Measurements from ENCODE around the gene SNRNP25.

Gene SNRNP25

DNA sequence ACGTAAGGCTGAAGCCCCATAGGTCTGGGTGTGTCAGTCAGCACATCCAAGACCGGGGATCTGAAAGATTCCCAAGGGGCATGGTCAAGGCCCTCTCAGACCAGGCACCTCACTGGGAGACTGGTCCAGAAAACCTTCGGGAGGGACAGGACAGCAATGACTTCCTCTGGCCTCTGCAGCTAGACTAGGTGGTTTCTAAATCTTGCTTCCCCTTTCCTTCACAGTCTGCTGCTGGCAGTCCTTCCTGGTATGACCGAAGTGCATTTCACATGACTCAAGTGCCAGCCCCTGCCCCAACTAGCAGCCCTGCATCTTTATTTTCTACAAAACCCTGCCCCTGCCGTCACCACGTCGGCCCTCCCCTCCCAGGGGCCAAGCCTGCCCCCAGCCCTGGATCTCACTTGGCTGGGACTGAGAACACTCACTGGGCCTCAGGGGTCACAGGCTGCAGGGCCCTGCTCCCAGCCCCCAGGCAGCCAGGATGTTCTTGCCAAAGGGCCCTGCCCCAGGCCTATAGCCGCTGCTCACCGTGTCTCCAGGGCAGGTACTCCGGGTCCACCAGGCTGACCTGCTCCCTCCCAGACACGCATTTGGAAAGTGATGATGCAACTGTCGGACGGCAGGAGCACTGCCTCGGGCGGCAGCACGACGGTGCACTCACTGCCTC lies 18.5 kb upstream of the SNRNP25 start:
- no peak for DNase-seq (ENCODE audit: low spot score)
- Histone ChIP-seq H2BK5ac (ENCODE audit: low read length) (no peak overlapping the region), H3K4ac (ENCODE audit: low read length) (no peak overlapping the region), H4K8ac (ENCODE audit: low read depth, low read length) (no peak overlapping the region), H3K9ac (ENCODE audit: low read depth, low read length, poor library complexity) (no peak overlapping the region), H3K14ac (ENCODE audit: low read length) (peak overlapping the region; percentile 71), H3K79me1 (ENCODE audit: low read depth, low read length) (no peaks in the 10 kb centered on the region), H2BK120ac (ENCODE audit: low read depth, low read length) (no peak overlapping the region), H3K18ac (ENCODE audit: low read length) (no peak overlapping the region), H3K4me1 (ENCODE audit: control insufficient read depth in 2 of 2, insufficient read depth in 1 of 2, low read depth in 1 of 2, low read length in 2 of 2) (peaks cover 0 to 4% of the 10 kb centered on the region in 2 donors), H3K23ac (ENCODE audit: low read depth, low read length, poor library complexity) (peak overlapping the region; percentile 85), H3K36me3 (replicated peaks in 1 of 2; ENCODE audit: control insufficient read depth in 2 of 2, insufficient read depth in 2 of 2, low read length in 2 of 2) (peaks cover 6 to 15% of the 10 kb centered on the region in 2 donors), H3K4me3 (ENCODE audit: low read length in 2 of 2) (peak overlapping the region in 1 of 2 donors; percentile 18), H3K4me2 (ENCODE audit: insufficient read depth, low read length, poor library complexity, severe bottlenecking) (no peak overlapping the region), H3K27ac (replicated peaks; ENCODE audit: low read length) (no peak overlapping the region), H2BK15ac (ENCODE audit: low read length) (no peak overlapping the region), H3K9me3 (replicated peaks in 1 of 2; ENCODE audit: control insufficient read depth in 2 of 2, insufficient read depth in 1 of 2, low read depth in 1 of 2, low read length in 2 of 2) (no peaks in the 10 kb centered on the region), H4K91ac (ENCODE audit: low read depth, low read length, poor library complexity) (no peak overlapping the region), H3K27me3 (ENCODE audit: control insufficient read depth in 3 of 3, insufficient read depth in 3 of 3, low read depth in 1 of 3, low read length in 3 of 3) (no peaks in the 10 kb centered on the region), H2AK5ac (ENCODE audit: low read depth, low read length) (peak overlapping the region; percentile 37), H2AFZ (ENCODE audit: low read length) (no peak overlapping the region), H2BK12ac (ENCODE audit: low read length) (no peak overlapping the region)
- WGBS, 2 donors (ENCODE audit: extremely low coverage in 2 of 2, insufficient read length in 2 of 2, insufficient replicate concordance in 1 of 2), result no CpG with 5 or more reads among the region's 17 CpGs

DNA sequence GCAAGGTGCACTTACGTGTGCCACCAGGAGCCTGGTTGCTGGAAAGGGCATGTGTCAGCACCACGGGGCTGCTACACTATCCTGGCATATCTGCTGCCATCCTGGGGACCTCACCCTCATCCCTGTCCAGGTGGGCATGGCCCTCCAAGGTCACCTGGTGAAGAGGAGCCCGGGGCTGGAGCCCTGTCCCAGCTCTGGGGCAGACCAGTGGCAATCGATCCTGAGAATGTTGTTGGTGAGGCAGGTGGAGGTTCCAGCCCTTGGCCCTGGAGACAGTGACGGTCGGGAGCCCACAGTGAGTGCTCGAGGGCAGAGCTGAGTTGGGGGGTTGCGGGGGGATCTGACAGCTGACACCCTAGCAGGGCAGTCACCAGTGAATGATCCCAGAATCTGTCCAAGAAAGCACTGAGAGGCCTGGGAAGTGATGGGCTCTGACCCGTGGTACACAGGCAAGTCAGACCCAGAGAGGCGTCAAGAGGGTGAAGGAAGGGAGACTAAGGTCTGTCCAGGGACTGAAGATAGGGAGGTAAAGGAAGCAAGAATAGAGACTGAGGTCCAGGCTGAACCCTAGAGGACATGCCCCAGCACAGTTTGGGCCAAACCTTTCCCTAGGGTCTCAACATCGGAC lies 17.8 kb upstream of the SNRNP25 start:
- Histone ChIP-seq H2BK15ac (ENCODE audit: low read length) (no peak overlapping the region), H3K4me3 (ENCODE audit: low read length in 2 of 2) (peak overlapping the region in 1 of 2 donors; percentile 18), H3K27me3 (ENCODE audit: control insufficient read depth in 3 of 3, insufficient read depth in 3 of 3, low read depth in 1 of 3, low read length in 3 of 3) (no peaks in the 10 kb centered on the region), H3K18ac (ENCODE audit: low read length) (no peak overlapping the region), H3K4me1 (ENCODE audit: control insufficient read depth in 2 of 2, insufficient read depth in 1 of 2, low read depth in 1 of 2, low read length in 2 of 2) (peaks cover 0 to 4% of the 10 kb centered on the region in 2 donors), H4K91ac (ENCODE audit: low read depth, low read length, poor library complexity) (no peak overlapping the region), H3K9ac (ENCODE audit: low read depth, low read length, poor library complexity) (no peak overlapping the region), H4K8ac (ENCODE audit: low read depth, low read length) (no peak overlapping the region), H3K4me2 (ENCODE audit: insufficient read depth, low read length, poor library complexity, severe bottlenecking) (no peak overlapping the region), H3K23ac (ENCODE audit: low read depth, low read length, poor library complexity) (peak overlapping the region; percentile 85), H3K9me3 (replicated peaks in 1 of 2; ENCODE audit: control insufficient read depth in 2 of 2, insufficient read depth in 1 of 2, low read depth in 1 of 2, low read length in 2 of 2) (no peaks in the 10 kb centered on the region), H3K4ac (ENCODE audit: low read length) (no peak overlapping the region), H2BK5ac (ENCODE audit: low read length) (no peak overlapping the region), H2AFZ (ENCODE audit: low read length) (no peak overlapping the region), H3K27ac (replicated peaks; ENCODE audit: low read length) (no peak overlapping the region), H3K14ac (ENCODE audit: low read length) (no peak overlapping the region), H2AK5ac (ENCODE audit: low read depth, low read length) (peak overlapping the region; percentile 37), H2BK120ac (ENCODE audit: low read depth, low read length) (no peak overlapping the region), H2BK12ac (ENCODE audit: low read length) (no peak overlapping the region), H3K36me3 (replicated peaks in 1 of 2; ENCODE audit: control insufficient read depth in 2 of 2, insufficient read depth in 2 of 2, low read length in 2 of 2) (peaks cover 6 to 15% of the 10 kb centered on the region in 2 donors), H3K79me1 (ENCODE audit: low read depth, low read length) (no peaks in the 10 kb centered on the region)
- WGBS, 2 donors (ENCODE audit: extremely low coverage in 2 of 2, insufficient read length in 2 of 2, insufficient replicate concordance in 1 of 2), result no CpG with 5 or more reads among the region's 11 CpGs
- DNase-seq (ENCODE audit: low spot score), result no peak

DNA sequence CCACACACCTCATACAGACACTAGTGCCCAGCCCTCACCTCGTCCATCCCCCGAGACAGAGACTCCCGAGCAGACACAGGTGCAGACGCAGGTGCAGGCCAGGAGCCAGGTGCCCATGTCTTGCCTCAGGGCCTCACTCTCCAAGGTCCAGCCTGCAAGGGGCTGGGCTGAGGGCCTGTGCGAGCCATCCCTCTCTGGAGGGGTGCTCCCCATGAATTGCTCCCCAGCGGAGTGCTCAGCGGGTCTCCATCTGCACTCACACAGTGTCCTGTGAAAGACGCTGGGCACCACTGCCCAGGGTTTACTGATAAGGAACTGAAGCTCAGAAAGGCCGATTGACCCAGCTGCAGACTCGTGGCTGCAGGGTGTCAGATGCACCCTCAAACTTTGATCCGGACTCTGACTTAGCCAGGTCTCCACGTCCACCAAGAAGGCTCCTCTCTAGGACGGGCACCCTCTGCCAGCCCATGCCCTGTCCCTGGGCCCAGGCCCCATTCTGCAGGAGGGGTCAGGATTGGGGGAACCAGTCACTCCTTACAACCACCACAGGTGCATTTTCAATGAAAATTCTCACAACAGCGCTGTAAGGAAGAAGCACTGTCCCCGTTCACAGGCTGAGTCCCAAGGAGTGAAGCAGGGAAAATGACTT lies 17.2 kb upstream of the SNRNP25 start:
- Histone ChIP-seq H3K79me1 (ENCODE audit: low read depth, low read length) (no peaks in the 10 kb centered on the region), H4K91ac (ENCODE audit: low read depth, low read length, poor library complexity) (no peak overlapping the region), H3K14ac (ENCODE audit: low read length) (no peak overlapping the region), H3K4me3 (ENCODE audit: low read length in 2 of 2) (no peak overlapping the region), H3K4me1 (ENCODE audit: control insufficient read depth in 2 of 2, insufficient read depth in 1 of 2, low read depth in 1 of 2, low read length in 2 of 2) (peaks cover 0 to 4% of the 10 kb centered on the region in 2 donors), H3K27me3 (ENCODE audit: control insufficient read depth in 3 of 3, insufficient read depth in 3 of 3, low read depth in 1 of 3, low read length in 3 of 3) (no peaks in the 10 kb centered on the region), H3K23ac (ENCODE audit: low read depth, low read length, poor library complexity) (no peak overlapping the region), H3K4me2 (ENCODE audit: insufficient read depth, low read length, poor library complexity, severe bottlenecking) (no peak overlapping the region), H4K8ac (ENCODE audit: low read depth, low read length) (no peak overlapping the region), H2BK120ac (ENCODE audit: low read depth, low read length) (no peak overlapping the region), H3K9me3 (replicated peaks in 1 of 2; ENCODE audit: control insufficient read depth in 2 of 2, insufficient read depth in 1 of 2, low read depth in 1 of 2, low read length in 2 of 2) (no peaks in the 10 kb centered on the region), H2AFZ (ENCODE audit: low read length) (no peak overlapping the region), H3K27ac (replicated peaks; ENCODE audit: low read length) (no peak overlapping the region), H3K9ac (ENCODE audit: low read depth, low read length, poor library complexity) (no peak overlapping the region), H2BK5ac (ENCODE audit: low read length) (no peak overlapping the region), H2BK12ac (ENCODE audit: low read length) (no peak overlapping the region), H2BK15ac (ENCODE audit: low read length) (no peak overlapping the region), H3K18ac (ENCODE audit: low read length) (no peak overlapping the region), H3K36me3 (replicated peaks in 1 of 2; ENCODE audit: control insufficient read depth in 2 of 2, insufficient read depth in 2 of 2, low read length in 2 of 2) (peaks cover 6 to 21% of the 10 kb centered on the region in 2 donors), H3K4ac (ENCODE audit: low read length) (no peak overlapping the region), H2AK5ac (ENCODE audit: low read depth, low read length) (no peak overlapping the region)
- WGBS, 2 donors (ENCODE audit: extremely low coverage in 2 of 2, insufficient read length in 2 of 2, insufficient replicate concordance in 1 of 2), result no CpG with 5 or more reads among the region's 15 CpGs
- DNase-seq (ENCODE audit: low spot score), result no peak

DNA sequence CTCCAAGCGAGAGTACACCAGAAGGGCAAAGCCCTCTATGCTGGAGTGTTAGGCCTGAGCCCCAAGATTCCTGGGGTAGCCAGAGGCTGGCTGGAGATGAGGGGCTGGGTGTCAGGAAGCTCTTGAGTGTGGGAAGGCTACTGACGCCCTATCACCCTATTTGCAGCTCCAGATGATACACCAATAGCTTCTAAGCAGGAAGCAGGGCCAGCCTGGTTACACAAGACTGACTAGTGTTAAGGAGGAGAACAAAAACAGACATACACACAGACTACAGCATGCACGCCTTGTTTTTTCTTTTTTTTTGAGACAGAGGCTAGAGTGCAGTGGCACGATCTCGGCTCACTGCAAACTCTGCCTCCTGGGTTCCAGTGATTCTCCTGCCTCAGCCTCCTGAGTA lies 16.1 kb upstream of the SNRNP25 start:
- no peak overlapping the region for H2AFZ ChIP-seq (ENCODE audit: low read length)
- no peak overlapping the region for H3K14ac ChIP-seq (ENCODE audit: low read length)
- peaks cover 0 to 2% of the 10 kb centered on the region in 2 donors for H3K9me3 ChIP-seq (replicated peaks in 1 of 2; ENCODE audit: control insufficient read depth in 2 of 2, insufficient read depth in 1 of 2, low read depth in 1 of 2, low read length in 2 of 2)
- no peak overlapping the region for H4K91ac ChIP-seq (ENCODE audit: low read depth, low read length, poor library complexity)
- peaks cover 13 to 32% of the 10 kb centered on the region in 2 donors for H3K36me3 ChIP-seq (replicated peaks in 1 of 2; ENCODE audit: control insufficient read depth in 2 of 2, insufficient read depth in 2 of 2, low read length in 2 of 2)
- no peak overlapping the region for H2BK120ac ChIP-seq (ENCODE audit: low read depth, low read length)
- no peak overlapping the region for H3K23ac ChIP-seq (ENCODE audit: low read depth, low read length, poor library complexity)
- DNase-seq (ENCODE audit: low spot score), result no peak
- no peak overlapping the region for H4K8ac ChIP-seq (ENCODE audit: low read depth, low read length)
- H2BK12ac ChIP-seq (ENCODE audit: low read length), result no peak overlapping the region
- no peak overlapping the region for H3K4me2 ChIP-seq (ENCODE audit: insufficient read depth, low read length, poor library complexity, severe bottlenecking)
- H3K4ac ChIP-seq (ENCODE audit: low read length), result no peak overlapping the region
- H3K27ac ChIP-seq (replicated peaks; ENCODE audit: low read length), result no peak overlapping the region
- H3K79me1 ChIP-seq (ENCODE audit: low read depth, low read length), result no peaks in the 10 kb centered on the region
- no peaks in the 10 kb centered on the region for H3K27me3 ChIP-seq (ENCODE audit: control insufficient read depth in 3 of 3, insufficient read depth in 3 of 3, low read depth in 1 of 3, low read length in 3 of 3)
- H3K9ac ChIP-seq (ENCODE audit: low read depth, low read length, poor library complexity), result no peak overlapping the region
- no CpG with 5 or more reads among the region's 5 CpGs for WGBS, 2 donors (ENCODE audit: extremely low coverage in 2 of 2, insufficient read length in 2 of 2, insufficient replicate concordance in 1 of 2)
- no peak overlapping the region for H3K18ac ChIP-seq (ENCODE audit: low read length)
- H2AK5ac ChIP-seq (ENCODE audit: low read depth, low read length), result no peak overlapping the region
- no peak overlapping the region for H2BK15ac ChIP-seq (ENCODE audit: low read length)
- H2BK5ac ChIP-seq (ENCODE audit: low read length), result no peak overlapping the region
- no peak overlapping the region for H3K4me3 ChIP-seq (ENCODE audit: low read length in 2 of 2)
- peaks cover 0 to 4% of the 10 kb centered on the region in 2 donors for H3K4me1 ChIP-seq (ENCODE audit: control insufficient read depth in 2 of 2, insufficient read depth in 1 of 2, low read depth in 1 of 2, low read length in 2 of 2)

All from neuronal stem cell (in vitro differentiated cells).